Measurements from ENCODE around the gene ZNF23.

ZNF23 gene

DNA sequence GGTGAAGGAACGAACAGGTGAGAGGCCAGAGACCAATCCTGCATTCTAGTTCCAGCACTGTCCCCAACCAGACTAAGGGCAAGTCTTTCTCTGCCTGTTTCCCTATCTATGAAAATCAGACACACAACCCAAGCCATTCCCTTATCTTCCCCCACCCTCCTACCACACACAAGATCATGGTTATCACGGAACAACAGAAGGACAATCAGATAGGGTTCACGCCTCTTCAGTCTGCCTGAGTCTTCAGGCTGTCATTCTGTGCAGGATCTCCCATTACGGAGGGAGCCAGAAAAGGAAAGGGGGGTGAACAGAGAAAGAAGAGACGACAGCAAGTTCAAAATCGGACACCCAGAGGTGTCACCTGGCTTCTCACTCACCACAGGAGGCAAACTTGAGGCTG lies 31.3 kb downstream of the ZNF23 start:
- in situ Hi-C loops (cut with HindIII; ENCODE audit: low pct_ligation_motif_present, low sequenced_read_pairs), result no loop called here
- H3K27ac ChIP-seq, result no peak overlapping the region
- TF ChIP-seq, protein P1, sequence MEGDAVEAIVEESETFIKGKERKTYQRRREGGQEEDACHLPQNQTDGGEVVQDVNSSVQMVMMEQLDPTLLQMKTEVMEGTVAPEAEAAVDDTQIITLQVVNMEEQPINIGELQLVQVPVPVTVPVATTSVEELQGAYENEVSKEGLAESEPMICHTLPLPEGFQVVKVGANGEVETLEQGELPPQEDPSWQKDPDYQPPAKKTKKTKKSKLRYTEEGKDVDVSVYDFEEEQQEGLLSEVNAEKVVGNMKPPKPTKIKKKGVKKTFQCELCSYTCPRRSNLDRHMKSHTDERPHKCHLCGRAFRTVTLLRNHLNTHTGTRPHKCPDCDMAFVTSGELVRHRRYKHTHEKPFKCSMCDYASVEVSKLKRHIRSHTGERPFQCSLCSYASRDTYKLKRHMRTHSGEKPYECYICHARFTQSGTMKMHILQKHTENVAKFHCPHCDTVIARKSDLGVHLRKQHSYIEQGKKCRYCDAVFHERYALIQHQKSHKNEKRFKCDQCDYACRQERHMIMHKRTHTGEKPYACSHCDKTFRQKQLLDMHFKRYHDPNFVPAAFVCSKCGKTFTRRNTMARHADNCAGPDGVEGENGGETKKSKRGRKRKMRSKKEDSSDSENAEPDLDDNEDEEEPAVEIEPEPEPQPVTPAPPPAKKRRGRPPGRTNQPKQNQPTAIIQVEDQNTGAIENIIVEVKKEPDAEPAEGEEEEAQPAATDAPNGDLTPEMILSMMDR (IDR thresholded peaks at IDR 0.05; ENCODE audit: low read depth, low read length, missing control alignments), result no peak

DNA sequence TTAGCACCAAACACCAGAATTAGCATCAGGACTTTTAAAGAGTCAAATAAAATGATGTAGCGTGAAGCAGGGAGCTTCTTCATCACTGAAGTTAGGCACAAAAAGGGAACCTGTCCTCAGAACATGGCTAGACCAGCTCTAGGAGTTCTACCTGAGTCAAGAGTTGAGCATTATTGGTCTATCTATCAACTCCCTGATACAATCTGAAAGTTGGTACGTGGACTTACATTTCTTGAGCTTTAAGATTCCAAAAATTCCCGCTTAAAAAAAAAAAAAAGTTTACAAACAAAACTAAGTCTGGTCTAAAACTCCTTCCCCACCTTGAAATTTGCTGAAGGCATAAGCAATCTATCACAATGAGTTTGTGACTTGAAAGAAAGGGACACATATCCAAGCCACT lies 32.5 kb downstream of the ZNF23 start:
- in situ Hi-C loops (cut with HindIII; ENCODE audit: low pct_ligation_motif_present, low sequenced_read_pairs), result no loop called here
- DNase-seq, result no peak
- H3K27me3 ChIP-seq (replicated peaks), result no peaks in the 10 kb centered on the region
- TF ChIP-seq, protein P1 (IDR thresholded peaks at IDR 0.05; ENCODE audit: low read depth, low read length, missing control alignments), result no peak
- H3K27ac ChIP-seq, result no peak overlapping the region
- H3K36me3 ChIP-seq (replicated peaks), result no peaks in the 10 kb centered on the region
- H3K4me3 ChIP-seq (ENCODE audit: low read depth, low read length), result no peak overlapping the region

More for the DNA sequence above, 31.3 kb downstream of the ZNF23 start:
- Histone ChIP-seq H3K36me3 (replicated peaks) (no peaks in the 10 kb centered on the region), H3K27me3 (replicated peaks) (no peaks in the 10 kb centered on the region), H3K4me3 (ENCODE audit: low read depth, low read length) (no peak overlapping the region)
- DNase-seq, result no peak

DNA sequence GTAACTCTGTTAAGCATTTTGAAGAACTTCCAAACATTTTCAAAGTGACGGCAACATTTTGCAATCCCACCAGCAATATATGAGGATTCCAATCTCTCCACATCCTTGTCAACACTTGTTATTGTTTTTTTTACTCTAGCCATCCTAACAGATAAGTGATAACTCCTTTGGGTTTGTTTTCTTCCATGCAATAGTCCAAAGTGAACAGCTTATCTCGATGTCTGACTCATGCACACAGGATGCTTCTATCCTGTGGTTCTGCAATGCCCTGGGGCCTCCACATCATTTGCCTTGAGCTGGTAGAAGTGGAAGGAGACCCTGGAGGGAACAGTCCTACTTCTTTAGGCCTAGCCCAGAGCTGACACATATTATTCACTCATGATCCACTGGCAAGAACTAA lies 33.2 kb downstream of the ZNF23 start:
- in situ Hi-C loops (cut with HindIII; ENCODE audit: low pct_ligation_motif_present, low sequenced_read_pairs), result no loop called here
- TF ChIP-seq, protein P1 (IDR thresholded peaks at IDR 0.05; ENCODE audit: low read depth, low read length, missing control alignments), result no peak
- Histone ChIP-seq H3K4me3 (ENCODE audit: low read depth, low read length) (no peak overlapping the region), H3K27me3 (replicated peaks) (no peaks in the 10 kb centered on the region), H3K36me3 (replicated peaks) (no peaks in the 10 kb centered on the region), H3K27ac (no peak overlapping the region)
- DNase-seq, result peak; percentile 24

DNA sequence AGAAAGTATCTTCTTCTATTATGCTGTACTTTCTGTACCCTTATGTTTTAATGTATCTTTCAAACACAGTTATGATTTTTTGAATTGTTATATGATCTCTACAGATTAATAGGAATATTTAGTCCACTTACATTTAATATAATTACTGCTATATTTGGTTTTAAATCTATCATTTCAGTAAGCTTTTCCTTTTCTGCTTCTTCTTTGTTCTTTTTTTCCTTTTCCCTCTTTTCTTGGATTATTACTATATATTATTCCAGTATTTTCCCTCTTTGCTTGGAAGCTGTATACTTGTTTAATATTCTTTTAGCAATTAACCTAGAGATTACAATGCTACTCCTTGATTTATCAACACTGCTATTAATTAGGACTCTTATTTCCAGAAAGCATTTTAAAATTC lies 33.7 kb downstream of the ZNF23 start:
- no peak overlapping the region for H3K4me3 ChIP-seq (ENCODE audit: low read depth, low read length)
- no peak overlapping the region for H3K27ac ChIP-seq
- no peaks in the 10 kb centered on the region for H3K27me3 ChIP-seq (replicated peaks)
- no peak for DNase-seq
- in situ Hi-C loops (cut with HindIII; ENCODE audit: low pct_ligation_motif_present, low sequenced_read_pairs), result no loop called here
- H3K36me3 ChIP-seq (replicated peaks), result no peaks in the 10 kb centered on the region
- TF ChIP-seq, protein P1 (IDR thresholded peaks at IDR 0.05; ENCODE audit: low read depth, low read length, missing control alignments), result no peak

DNA sequence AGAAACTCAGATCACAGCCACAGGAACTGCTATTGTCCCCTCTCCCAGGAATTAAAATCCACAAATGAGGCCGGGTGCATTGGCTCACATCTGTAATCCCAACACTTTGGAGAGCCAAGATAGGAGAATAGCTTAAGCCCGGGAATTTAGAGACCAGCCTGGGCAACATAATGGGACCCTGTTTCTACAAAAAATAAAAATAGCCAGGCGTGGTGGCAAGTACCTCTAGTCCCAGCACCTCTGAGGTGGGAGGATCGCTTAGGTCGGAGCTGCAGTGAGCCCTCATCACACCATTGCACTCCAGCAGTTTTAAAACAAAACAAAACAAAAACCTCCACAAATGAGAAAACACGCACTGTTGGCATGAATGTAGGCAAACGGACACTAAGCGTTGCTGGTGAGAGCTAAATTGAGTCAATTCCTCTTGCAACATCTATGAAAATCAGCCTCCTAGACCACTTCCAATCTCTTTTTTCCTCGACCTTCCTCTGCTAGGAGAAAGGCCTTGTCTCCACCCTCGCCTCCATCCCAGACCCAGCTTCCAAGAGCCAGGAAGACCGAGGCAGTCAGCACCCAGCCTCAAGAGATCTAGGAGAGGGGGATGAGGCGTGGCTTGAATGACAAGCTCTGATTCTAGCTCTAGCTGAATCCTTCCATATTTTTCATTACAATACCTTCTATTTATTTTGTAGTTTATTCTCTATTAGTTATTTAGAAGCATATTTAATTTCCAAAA lies 35.0 kb downstream of the ZNF23 start:
- Histone ChIP-seq H3K4me3 (ENCODE audit: low read depth, low read length) (no peak overlapping the region), H3K36me3 (replicated peaks) (no peaks in the 10 kb centered on the region), H3K27me3 (replicated peaks) (no peaks in the 10 kb centered on the region), H3K27ac (no peak overlapping the region)
- TF ChIP-seq, protein P1 (IDR thresholded peaks at IDR 0.05; ENCODE audit: low read depth, low read length, missing control alignments), result no peak
- in situ Hi-C loops (cut with HindIII; ENCODE audit: low pct_ligation_motif_present, low sequenced_read_pairs), result no loop called here
- DNase-seq, result no peak
